Activated naive CD8-positive, alpha-beta T cell treated with anti-CD3 and anti-CD28 coated beads, Interleukin-2, amount 50 U/mL, for 16 hours (primary cell): ENCODE results near the gene RAB22A.
"Not testable (repeated sequence)": the region's sequence is repeated elsewhere in the genome, so short reads cannot be mapped to it uniquely, and the experiment has no call there.

ENCODE experiments used
- DNase-seq: peaks from one replicate; pipeline ENCODE4 v3.0.0-alpha.2; 2020; ENCODE audit warnings: low read depth, low spot score

RAB22A gene

DNA sequence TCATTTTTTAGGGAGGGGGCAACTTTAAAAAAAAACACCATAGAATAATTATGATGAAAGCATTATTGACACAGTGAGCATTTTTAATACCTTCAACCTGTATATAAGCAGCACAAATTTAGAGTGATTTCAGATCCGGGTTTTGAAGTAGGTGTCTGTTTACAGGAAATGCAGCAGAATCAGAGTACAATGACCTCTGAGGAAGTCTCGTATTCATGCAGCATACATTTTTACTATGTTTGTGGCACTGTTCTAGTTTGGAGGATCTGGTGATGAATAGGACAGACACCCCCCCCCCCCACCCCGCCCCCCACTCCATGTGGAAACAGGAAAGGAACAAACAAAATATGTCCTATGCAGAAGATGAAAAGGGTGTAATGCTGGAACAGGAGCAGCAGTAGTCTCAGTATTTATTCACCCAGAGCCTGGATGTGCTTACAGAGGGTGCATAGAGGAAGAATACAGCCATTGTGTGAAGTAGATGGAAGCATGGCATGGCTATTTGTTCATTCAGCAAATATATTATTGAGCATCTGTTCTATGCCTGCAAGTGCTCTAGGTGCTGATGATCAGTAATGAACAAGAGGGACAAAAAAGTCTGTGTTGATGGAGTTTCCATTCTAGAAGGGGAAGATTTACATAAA lies 99.2 kb downstream of the RAB22A start:
- DNase-seq: no peak

DNA sequence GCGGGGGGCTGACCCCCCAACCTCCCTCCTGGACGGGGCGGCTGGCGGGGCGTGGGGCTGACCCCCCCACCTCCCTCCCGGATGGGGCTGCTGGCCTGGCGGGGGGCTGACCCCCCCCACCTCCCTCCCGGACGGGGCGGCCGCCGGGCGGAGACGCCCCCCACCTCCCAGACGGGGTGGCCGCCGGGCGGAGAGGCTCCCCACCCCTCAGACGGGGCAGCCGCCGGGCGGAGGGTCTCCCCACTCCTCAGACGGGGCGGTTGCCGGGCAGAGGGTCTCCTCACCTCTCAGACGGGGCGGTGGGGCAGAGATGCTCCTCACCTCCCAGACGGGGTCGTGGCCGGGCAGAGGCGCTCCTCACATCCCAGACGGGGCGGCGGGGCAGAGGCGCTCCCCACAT lies 104.7 kb downstream of the RAB22A start:
- not testable (repeated sequence) for DNase-seq

DNA sequence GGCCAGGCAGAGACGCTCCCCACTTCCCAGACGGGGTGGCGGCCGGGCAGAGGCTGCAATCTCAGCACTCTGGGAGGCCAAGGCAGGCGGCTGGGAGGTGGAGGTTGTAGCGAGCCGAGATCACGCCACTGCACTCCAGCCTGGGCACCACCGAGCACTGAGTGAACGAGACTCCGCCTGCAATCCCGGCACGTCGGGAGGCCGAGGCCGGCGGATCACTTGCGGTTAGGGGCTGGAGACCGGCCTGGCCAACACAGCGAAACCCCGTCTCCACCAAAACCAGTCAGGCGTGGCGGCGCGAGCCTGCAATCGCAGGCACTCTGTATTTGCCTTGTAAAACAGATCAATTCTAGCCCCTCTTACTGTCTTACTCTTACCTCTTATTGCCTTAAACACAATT lies 105.3 kb downstream of the RAB22A start:
- DNase-seq: not testable (repeated sequence)

DNA sequence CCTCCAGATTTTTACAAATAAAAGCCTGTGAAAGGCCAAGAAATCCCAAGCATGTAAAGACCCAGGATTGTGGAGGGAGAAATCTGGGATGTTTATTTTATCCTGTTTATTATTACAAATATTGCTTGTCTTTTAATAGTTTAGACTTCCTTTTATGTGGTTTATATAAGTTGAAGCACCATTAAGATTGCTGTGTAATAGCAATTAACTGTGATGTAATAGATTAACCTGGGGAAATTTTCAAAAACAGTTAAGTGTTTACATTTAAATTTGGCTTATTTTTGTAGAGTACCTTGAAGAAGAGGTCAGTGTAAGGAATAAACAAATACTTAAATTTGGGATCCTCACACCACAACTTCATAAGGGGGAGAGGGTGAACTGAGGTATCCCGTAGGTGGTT lies 106.5 kb downstream of the RAB22A start:
- no peak for DNase-seq

DNA sequence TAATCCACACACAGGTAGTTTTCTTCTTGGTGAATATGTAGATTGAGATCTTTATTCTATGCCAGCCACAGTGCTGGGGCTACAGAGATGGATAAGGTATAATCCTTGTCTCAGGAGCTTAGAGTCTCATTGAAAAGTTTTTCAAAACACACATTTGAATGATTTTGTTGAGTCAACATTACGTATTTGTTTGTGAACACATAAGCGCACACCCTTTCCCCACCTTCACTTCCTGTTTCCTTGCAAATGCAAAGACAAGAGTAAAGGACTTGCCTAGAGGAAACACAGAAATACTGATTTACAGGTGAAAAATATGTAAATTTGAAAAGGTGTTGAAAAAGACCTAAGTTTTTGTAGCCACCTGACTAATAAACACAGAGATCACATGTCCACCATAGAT lies 107.3 kb downstream of the RAB22A start:
- DNase-seq: no peak
